GM23248 (cell line): ENCODE results near the gene NDUFC1. TPM values are rescaled to one million over a fixed set of nuclear protein-coding genes. Genes with fewer than 3 reads are reported as not detected.
A peak's percentile ranks its signal among the peaks of the same experiment; 100 is the strongest.

Source experiments
- DNase-seq: peaks from one replicate; pipeline ENCODE4 v3.0.0-alpha.2; 2015
- H2AFZ ChIP-seq: fragments of 200-600 bp; sonication (generic); 2 replicates; pipeline ENCODE4 v1.6.1; 2016; ENCODE audit warnings: antibody characterized with exemption
- H3F3A ChIP-seq: fragments of 200-600 bp; sonication (generic); 2 replicates; pipeline ENCODE4 v1.6.1; 2016; ENCODE audit warnings: mild to moderate bottlenecking, antibody characterized with exemption, mixed run types; ENCODE audit not compliant: insufficient read depth
- H3K27ac ChIP-seq: fragments of 200-600 bp; sonication (generic); 2 replicates; pipeline ENCODE4 v1.5.1; 2016; ENCODE audit warnings: mild to moderate bottlenecking
- H3K27me3 ChIP-seq: fragments of 200-600 bp; sonication (generic); replicated peaks from 2 replicates; pipeline ENCODE4 v1.6.1; 2016; ENCODE audit warnings: mild to moderate bottlenecking; ENCODE audit not compliant: insufficient read depth
- H3K36me3 ChIP-seq: fragments of 200-600 bp; sonication (generic); 2 replicates; pipeline ENCODE4 v1.6.1; 2016; ENCODE audit warnings: low read depth, mild to moderate bottlenecking
- H3K4me1 ChIP-seq: fragments of 200-600 bp; sonication (generic); 2 replicates; pipeline ENCODE4 v1.6.1; 2016; ENCODE audit warnings: mild to moderate bottlenecking; ENCODE audit not compliant: insufficient read depth
- H3K4me2 ChIP-seq: fragments of 200-600 bp; sonication (generic); one replicate; pipeline ENCODE4 v1.6.1; 2016; ENCODE audit warnings: mild to moderate bottlenecking; ENCODE audit not compliant: unreplicated experiment
- H3K4me3 ChIP-seq: fragments of 200-600 bp; sonication (generic); 2 replicates; pipeline ENCODE4 v1.5.1; 2016; ENCODE audit warnings: mild to moderate bottlenecking
- H3K79me2 ChIP-seq: fragments of 200-600 bp; sonication (generic); 2 replicates; pipeline ENCODE4 v1.6.1; 2016; ENCODE audit warnings: mild to moderate bottlenecking; ENCODE audit not compliant: insufficient read depth
- H3K9ac ChIP-seq: fragments of 200-600 bp; sonication (generic); 2 replicates; pipeline ENCODE4 v1.6.1; 2016; ENCODE audit warnings: mild to moderate bottlenecking
- H3K9me2 ChIP-seq: fragments of 200-600 bp; sonication (generic); 2 replicates; pipeline ENCODE4 v1.6.1; 2016; ENCODE audit warnings: mixed run types, mild to moderate bottlenecking, moderate library complexity; ENCODE audit not compliant: insufficient read depth
- H3K9me3 ChIP-seq: fragments of 200-600 bp; sonication (generic); one replicate; pipeline ENCODE4 v1.6.1; 2017; ENCODE audit warnings: low read depth
- H4K20me1 ChIP-seq: fragments of 200-600 bp; sonication (generic); 2 replicates; pipeline ENCODE4 v1.6.0; 2016; ENCODE audit not compliant: insufficient read depth
- EZH2 ChIP-seq: fragments of 200-600 bp; sonication (generic); IDR thresholded peaks from 2 replicates; pipeline ENCODE4 v1.6.1; 2018; ENCODE audit warnings: antibody characterized with exemption, mild to moderate bottlenecking; ENCODE audit not compliant: insufficient read depth, poor library complexity, severe bottlenecking
- EZH2phosphoT487 ChIP-seq: fragments of 200-600 bp; sonication (generic); IDR thresholded peaks from 2 replicates; pipeline ENCODE4 v1.6.1; 2018; ENCODE audit warnings: antibody characterized with exemption, moderate library complexity, mild to moderate bottlenecking, low read depth; ENCODE audit not compliant: insufficient read depth
- WGBS, 2 experiments: methylation state at CpG; one replicate each; pipeline ENCODE4 v1.1.6; 2015 to 2017; ENCODE audit warnings: low lambda C conversion rate in 2 of 2, low coverage in 1 of 2; ENCODE audit errors: missing lambda C conversion rate in 2 of 2; 5-methylcytosine and 5-hydroxymethylcytosine counted together
- in situ Hi-C: fragments of 300-500 bp; cut with MboI; formaldehyde crosslinking; loops from 2 replicates; pipeline ENCODE4 v1.15.0; 2020
- polyA plus RNA-seq: library from polyadenylated mRNA; unstranded; fragments of >200 nt; fragmentation: Nextera tagmentation; extraction: Ambion mirVana; gene quantifications from 2 replicates; pipeline ENCODE4 v1.2.1, GENCODE V29; 2016
- total RNA-seq: library from RNA; depleted of rRNA; stranded (reverse); fragments of >200 nt; shearing (Covaris generic); gene quantifications from 2 replicates; pipeline ENCODE4 v1.2.3, GENCODE V29; 2014

NDUFC1 gene
- total and polyA plus RNA-seq, 2 experiments from 2014 or later, result 38.0 to 222 TPM

GRCh38 chr4:139297001-139297410 lies 5.3 kb downstream of the NDUFC1 start:
- H3K9ac ChIP-seq, result no peak overlapping the region
- H3K9me2 ChIP-seq, result no peaks in the 10 kb centered on the region
- 87 to 91% methylated on average over 2 of the region's 2 CpGs for WGBS, 2 experiments
- no peak overlapping the region for H3K4me3 ChIP-seq
- H4K20me1 ChIP-seq, result no peaks in the 10 kb centered on the region
- no peak overlapping the region for H3K27ac ChIP-seq
- H3K4me1 ChIP-seq, result peaks cover 34% of the 10 kb centered on the region
- H3K9me3 ChIP-seq, result no peaks in the 10 kb centered on the region
- DNase-seq, result peak; percentile 68
- in situ Hi-C loops, result no loop called here
- H2AFZ ChIP-seq, result no peak overlapping the region
- H3K27me3 ChIP-seq, result no peaks in the 10 kb centered on the region
- peaks cover 73% of the 10 kb centered on the region for H3K79me2 ChIP-seq
- H3K4me2 ChIP-seq, result peak overlapping the region; percentile 27
- peaks cover 10% of the 10 kb centered on the region for H3K36me3 ChIP-seq
- peaks cover 39% of the 10 kb centered on the region for H3F3A ChIP-seq
- TF ChIP-seq EZH2, result no peak
- no peak for TF ChIP-seq EZH2phosphoT487

GRCh38 chr4:139295942-139296299 lies 6.4 kb downstream of the NDUFC1 start:
- Histone ChIP-seq H3K4me2 (peak overlapping the region; percentile 86), H3K4me1 (peaks cover 34% of the 10 kb centered on the region), H3K4me3 (peak overlapping the region; percentile 87), H3K27ac (no peak overlapping the region), H3K36me3 (peaks cover 11% of the 10 kb centered on the region), H4K20me1 (no peaks in the 10 kb centered on the region), H3K9me3 (no peaks in the 10 kb centered on the region), H2AFZ (peak overlapping the region; percentile 90), H3K79me2 (peaks cover 67% of the 10 kb centered on the region), H3F3A (peaks cover 33% of the 10 kb centered on the region), H3K27me3 (no peaks in the 10 kb centered on the region), H3K9ac (peak overlapping the region; percentile 87), H3K9me2 (no peaks in the 10 kb centered on the region)
- TF ChIP-seq EZH2phosphoT487 (no peak), EZH2 (no peak)
- in situ Hi-C loops, result no loop called here
- WGBS, 2 experiments, result 3 to 4% methylated on average over 6 of the region's 6 CpGs
- no peak for DNase-seq

GRCh38 chr4:139295206-139295941 lies 6.9 kb downstream of the NDUFC1 start:
- Histone ChIP-seq H3K4me1 (peaks cover 33% of the 10 kb centered on the region), H3K4me3 (peak overlapping the region; percentile 87), H3K9me2 (no peaks in the 10 kb centered on the region), H3K9me3 (no peaks in the 10 kb centered on the region), H3K9ac (peak overlapping the region; percentile 87), H3K36me3 (peaks cover 12% of the 10 kb centered on the region), H3K4me2 (peak overlapping the region; percentile 86), H2AFZ (peak overlapping the region; percentile 90), H3F3A (peaks cover 28% of the 10 kb centered on the region), H3K27ac (peak overlapping the region; percentile 36), H3K27me3 (no peaks in the 10 kb centered on the region), H3K79me2 (peaks cover 66% of the 10 kb centered on the region), H4K20me1 (no peaks in the 10 kb centered on the region)
- 1% methylated on average over 49 to 51 of the region's 51 CpGs for WGBS, 2 experiments
- TF ChIP-seq EZH2phosphoT487, result no peak
- no peak for TF ChIP-seq EZH2
- in situ Hi-C loops, result no loop called here
- DNase-seq, result peak; percentile 96

- no peaks in the 10 kb centered on the region for H3K9me2 ChIP-seq
- no peak overlapping the region for H2AFZ ChIP-seq
- H3K79me2 ChIP-seq, result no peaks in the 10 kb centered on the region
- H3K9ac ChIP-seq, result no peak overlapping the region
- 99% methylated on average over 7 of the region's 7 CpGs for WGBS, 2 experiments
- no peak for DNase-seq
- no peaks in the 10 kb centered on the region for H3K9me3 ChIP-seq
- H3K4me1 ChIP-seq, result peaks cover 23% of the 10 kb centered on the region
- H3K4me2 ChIP-seq, result no peak overlapping the region
- no peaks in the 10 kb centered on the region for H3K27me3 ChIP-seq
- no peaks in the 10 kb centered on the region for H4K20me1 ChIP-seq
- in situ Hi-C loops, result no loop called here
- H3K27ac ChIP-seq, result no peak overlapping the region
- peaks cover 17% of the 10 kb centered on the region for H3K36me3 ChIP-seq
- H3F3A ChIP-seq, result peaks cover 29% of the 10 kb centered on the region
- TF ChIP-seq EZH2phosphoT487 (no peak), EZH2 (no peak)
- no peak overlapping the region for H3K4me3 ChIP-seq
Measured at GRCh38 chr4:139286186-139286698, 16.0 kb downstream of the NDUFC1 start.

- Histone ChIP-seq H4K20me1 (no peaks in the 10 kb centered on the region), H3K4me3 (peak overlapping the region; percentile 32), H3K9me3 (no peaks in the 10 kb centered on the region), H3K9me2 (no peaks in the 10 kb centered on the region), H3F3A (peaks cover 33% of the 10 kb centered on the region), H3K4me1 (peaks cover 25% of the 10 kb centered on the region), H2AFZ (peak overlapping the region; percentile 48), H3K9ac (peak overlapping the region; percentile 32), H3K4me2 (peak overlapping the region; percentile 80), H3K27me3 (no peaks in the 10 kb centered on the region), H3K27ac (peak overlapping the region; percentile 53), H3K36me3 (no peaks in the 10 kb centered on the region), H3K79me2 (no peaks in the 10 kb centered on the region)
- in situ Hi-C loops, result no loop called here
- TF ChIP-seq EZH2 (no peak), EZH2phosphoT487 (no peak)
- DNase-seq, result peak; percentile 31
Measured at GRCh38 chr4:139282721-139283075, 19.6 kb downstream of the NDUFC1 start.
